Fibroblast of lung (primary cell): ENCODE measurements around the gene PIGK. TPM values are rescaled to one million over a fixed set of nuclear protein-coding genes. Genes with fewer than 3 reads are reported as not detected.

Source experiments
- DNase-seq, 2 donors: peaks; one replicate each; pipeline versions ENCODE4 v3.0.0 to v3.0.0-alpha.2; 2010; ENCODE audit warnings: low read depth in 2 of 2
- H2AFZ ChIP-seq: 2 replicates; pipeline ENCODE4 v1.5.1; 2012; ENCODE audit warnings: low read length, control low read depth, inconsistent platforms
- H3K27ac ChIP-seq: 2 replicates; pipeline ENCODE4 v1.5.1; 2011; ENCODE audit warnings: low read length, control low read depth; ENCODE audit not compliant: insufficient read depth
- H3K27me3 ChIP-seq: 2 replicates; pipeline ENCODE4 v1.5.1; 2011; ENCODE audit warnings: mild to moderate bottlenecking, low read length; ENCODE audit not compliant: control insufficient read depth, insufficient read depth
- H3K36me3 ChIP-seq: 2 replicates; pipeline ENCODE4 v1.5.1; 2011; ENCODE audit warnings: low read length; ENCODE audit not compliant: control insufficient read depth, insufficient read depth
- H3K4me1 ChIP-seq: 2 replicates; pipeline ENCODE4 v1.5.1; 2011; ENCODE audit warnings: low read length; ENCODE audit not compliant: control insufficient read depth, insufficient read depth; ENCODE audit errors: extremely low read depth
- H3K4me2 ChIP-seq: 2 replicates; pipeline ENCODE4 v1.5.1; 2011; ENCODE audit warnings: low read length, control low read depth; ENCODE audit not compliant: insufficient read depth; ENCODE audit errors: extremely low read depth
- H3K4me3 ChIP-seq, 4 experiments: fragments of 200-600 bp in 1 of 4; sonication (generic) in 1 of 4; replicated peaks in 1 of 4; 2 replicates each; pipeline ENCODE4 v1.5.1; 2011 to 2016; ENCODE audit warnings: low read length in 4 of 4, low read depth in 3 of 4, mild to moderate bottlenecking in 3 of 4, control low read depth in 2 of 4, inconsistent platforms in 1 of 4, mixed read lengths in 1 of 4; ENCODE audit not compliant: insufficient read depth in 1 of 4; ENCODE audit errors: control extremely low read depth in 1 of 4
- H3K79me2 ChIP-seq: 2 replicates; pipeline ENCODE4 v1.5.1; 2012; ENCODE audit warnings: mild to moderate bottlenecking, low read length, inconsistent platforms; ENCODE audit not compliant: control insufficient read depth, insufficient read depth
- H3K9ac ChIP-seq: 2 replicates; pipeline ENCODE4 v1.5.1; 2011; ENCODE audit warnings: mild to moderate bottlenecking, low read length, control low read depth; ENCODE audit not compliant: insufficient read depth
- H3K9me3 ChIP-seq: 2 replicates; pipeline ENCODE4 v1.5.1; 2012; ENCODE audit warnings: low read depth, low read length; ENCODE audit not compliant: control insufficient read depth, insufficient read depth
- H4K20me1 ChIP-seq: 2 replicates; pipeline ENCODE4 v1.5.1; 2011; ENCODE audit warnings: low read length; ENCODE audit not compliant: control insufficient read depth, insufficient read depth; ENCODE audit errors: extremely low read depth
- EZH2 ChIP-seq: IDR thresholded peaks from 2 replicates; pipeline ENCODE4 v1.5.1; 2012; ENCODE audit warnings: low read length, control low read depth, mild to moderate bottlenecking; ENCODE audit errors: missing control alignments
- polyA plus RNA-seq, 2 donors: library from polyadenylated mRNA; depleted of rRNA in 1 of 2; stranded (reverse) in 1 of 2; unstranded in 1 of 2; fragments of >200 nt; gene quantifications; 2 replicates each; pipeline ENCODE4 v1.2.1, GENCODE V29; 2011 to 2012; ENCODE audit warnings: missing spikeins in 1 of 2
- total RNA-seq: library from RNA; depleted of rRNA; stranded (reverse); fragments of >200 nt; gene quantifications from 2 replicates; pipeline ENCODE4 v1.2.1, GENCODE V29; 2014
- TF ChIP-seq, protein P1 (sequence below), 2 donors: IDR thresholded peaks in 1 of 2; conservative IDR thresholded peaks in 1 of 2; 1 replicate in 1 of 2; 2 replicates in 1 of 2; pipeline ENCODE4 v1.5.1; 2011 to 2012; ENCODE audit warnings: low read length in 2 of 2, control low read depth in 1 of 2, inconsistent platforms in 1 of 2, low read depth in 1 of 2, mild to moderate bottlenecking in 1 of 2

Gene PIGK
- total and polyA plus RNA-seq, 2 donors (not counting 1 experiment from before 2014, with no cell fraction given), result 55.7 to 58.7 TPM

DNA sequence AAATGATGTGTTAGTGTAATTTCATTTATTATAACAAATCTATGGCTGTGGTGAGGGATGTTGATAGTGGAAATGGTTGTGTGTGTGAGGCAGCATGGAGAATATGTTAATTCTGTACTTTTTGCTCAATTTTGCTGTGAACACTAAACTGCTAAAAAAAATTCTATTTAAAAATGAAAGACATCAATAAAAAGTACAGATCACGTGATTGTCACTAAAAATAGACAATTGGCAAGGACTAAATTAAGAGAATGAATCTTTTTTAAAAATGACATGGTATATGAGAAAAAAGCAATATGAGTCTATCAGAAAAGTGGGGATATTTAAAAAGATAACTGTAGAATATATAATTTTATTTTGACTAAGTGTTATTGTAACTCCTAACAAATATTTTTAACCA is 15.7 kb upstream of the PIGK start:
- Histone ChIP-seq H4K20me1 (no peaks in the 10 kb centered on the region), H3K27me3 (no peaks in the 10 kb centered on the region), H2AFZ (no peak overlapping the region), H3K4me2 (no peak overlapping the region), H3K9me3 (no peaks in the 10 kb centered on the region), H3K9ac (no peak overlapping the region), H3K4me1 (no peaks in the 10 kb centered on the region), H3K36me3 (no peaks in the 10 kb centered on the region), H3K79me2 (no peaks in the 10 kb centered on the region), H3K27ac (no peak overlapping the region), H3K4me3 (no peak overlapping the region)
- TF ChIP-seq, protein P1, sequence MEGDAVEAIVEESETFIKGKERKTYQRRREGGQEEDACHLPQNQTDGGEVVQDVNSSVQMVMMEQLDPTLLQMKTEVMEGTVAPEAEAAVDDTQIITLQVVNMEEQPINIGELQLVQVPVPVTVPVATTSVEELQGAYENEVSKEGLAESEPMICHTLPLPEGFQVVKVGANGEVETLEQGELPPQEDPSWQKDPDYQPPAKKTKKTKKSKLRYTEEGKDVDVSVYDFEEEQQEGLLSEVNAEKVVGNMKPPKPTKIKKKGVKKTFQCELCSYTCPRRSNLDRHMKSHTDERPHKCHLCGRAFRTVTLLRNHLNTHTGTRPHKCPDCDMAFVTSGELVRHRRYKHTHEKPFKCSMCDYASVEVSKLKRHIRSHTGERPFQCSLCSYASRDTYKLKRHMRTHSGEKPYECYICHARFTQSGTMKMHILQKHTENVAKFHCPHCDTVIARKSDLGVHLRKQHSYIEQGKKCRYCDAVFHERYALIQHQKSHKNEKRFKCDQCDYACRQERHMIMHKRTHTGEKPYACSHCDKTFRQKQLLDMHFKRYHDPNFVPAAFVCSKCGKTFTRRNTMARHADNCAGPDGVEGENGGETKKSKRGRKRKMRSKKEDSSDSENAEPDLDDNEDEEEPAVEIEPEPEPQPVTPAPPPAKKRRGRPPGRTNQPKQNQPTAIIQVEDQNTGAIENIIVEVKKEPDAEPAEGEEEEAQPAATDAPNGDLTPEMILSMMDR (conservative IDR thresholded peaks at IDR 0.05 in 1 of 2, IDR thresholded peaks at IDR 0.05 in 1 of 2; ENCODE audit: low read depth in 1 of 2, low read length in 2 of 2), result no peak
- no peak for TF ChIP-seq EZH2
- no peak for DNase-seq

DNA sequence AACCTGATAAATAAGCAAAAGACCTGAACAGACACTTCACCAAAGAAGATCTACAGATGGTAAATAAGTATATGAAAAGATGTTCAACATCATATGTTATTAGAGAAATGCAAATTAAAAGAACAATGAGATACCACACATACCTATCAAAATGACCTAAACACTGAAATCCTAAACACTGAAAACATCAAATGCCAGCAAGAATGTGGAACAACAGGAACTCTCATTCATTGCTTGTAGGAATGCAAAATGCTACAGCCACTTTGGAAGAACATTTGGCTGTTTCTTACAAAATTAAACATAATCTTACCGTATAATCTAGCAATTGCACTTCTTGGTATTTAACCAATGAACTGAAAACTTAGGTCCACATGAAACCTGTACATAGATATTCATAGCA is 14.9 kb upstream of the PIGK start:
- no peak overlapping the region for H3K9ac ChIP-seq
- no peak overlapping the region for H3K4me3 ChIP-seq
- H3K27ac ChIP-seq, result no peak overlapping the region
- H3K4me2 ChIP-seq, result no peak overlapping the region
- H3K9me3 ChIP-seq, result no peaks in the 10 kb centered on the region
- H3K79me2 ChIP-seq, result no peaks in the 10 kb centered on the region
- no peaks in the 10 kb centered on the region for H4K20me1 ChIP-seq
- no peak for DNase-seq
- no peaks in the 10 kb centered on the region for H3K4me1 ChIP-seq
- no peaks in the 10 kb centered on the region for H3K27me3 ChIP-seq
- no peaks in the 10 kb centered on the region for H3K36me3 ChIP-seq
- TF ChIP-seq, protein P1 (conservative IDR thresholded peaks at IDR 0.05 in 1 of 2, IDR thresholded peaks at IDR 0.05 in 1 of 2; ENCODE audit: low read depth in 1 of 2, low read length in 2 of 2), result no peak
- no peak for TF ChIP-seq EZH2
- no peak overlapping the region for H2AFZ ChIP-seq

DNA sequence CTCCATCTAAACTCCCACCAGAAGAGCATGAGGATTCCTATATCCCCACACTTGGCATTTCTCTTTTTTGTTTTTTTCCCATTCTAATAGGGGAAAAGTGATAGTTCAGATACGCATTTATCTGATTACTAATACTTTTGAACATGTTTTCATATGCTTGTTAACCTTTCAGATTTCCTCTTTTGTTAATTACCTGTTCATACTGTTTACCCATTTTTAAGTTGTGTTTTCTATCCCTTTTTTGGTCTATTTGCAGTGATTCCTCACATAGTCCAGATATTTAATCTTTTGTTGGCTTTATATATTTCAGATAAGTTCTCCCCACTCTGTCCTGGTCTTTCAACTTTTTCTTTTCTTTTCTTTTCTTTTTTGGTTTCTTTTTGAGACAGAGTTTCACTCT is 13.6 kb upstream of the PIGK start:
- Histone ChIP-seq H3K79me2 (no peaks in the 10 kb centered on the region), H3K27me3 (no peaks in the 10 kb centered on the region), H3K4me1 (no peaks in the 10 kb centered on the region), H3K9me3 (no peaks in the 10 kb centered on the region), H3K27ac (no peak overlapping the region), H3K4me2 (no peak overlapping the region), H3K36me3 (no peaks in the 10 kb centered on the region), H3K9ac (no peak overlapping the region), H3K4me3 (no peak overlapping the region), H4K20me1 (no peaks in the 10 kb centered on the region), H2AFZ (no peak overlapping the region)
- no peak for DNase-seq
- no peak for TF ChIP-seq EZH2
- TF ChIP-seq, protein P1 (conservative IDR thresholded peaks at IDR 0.05 in 1 of 2, IDR thresholded peaks at IDR 0.05 in 1 of 2; ENCODE audit: low read depth in 1 of 2, low read length in 2 of 2), result no peak
